Measurements from ENCODE around the gene CDC25C.

CDC25C gene

GRCh38 chr5:138274189-138274853 is 57.3 kb downstream of the CDC25C start, which contains the start of gene GFRA3:
GFRA3 (minus strand) TSS chr5:138274621; CDS start chr5:138274424, 197 bp downstream.
- TF ChIP-seq SIN3A (IDR thresholded peaks at IDR 0.05; ENCODE audit: borderline replicate concordance, insufficient read depth, low read length) (no peak), POLR2AphosphoS5 (IDR thresholded peaks at IDR 0.05; ENCODE audit: low read depth, low read length) (no peak), REST (IDR thresholded peaks at IDR 0.05; ENCODE audit: insufficient read depth in 1 of 2, low read depth in 2 of 2, low read length in 2 of 2) (no peak), FOXP2 (optimal IDR thresholded peaks at IDR 0.05; ENCODE audit: borderline replicate concordance, extremely low read depth, extremely low read length, insufficient read depth) (no peak), TAF1 (IDR thresholded peaks at IDR 0.05; ENCODE audit: borderline replicate concordance, insufficient read depth, low read length) (no peak)

GRCh38 chr5:138273834-138274188 is 57.8 kb downstream of the CDC25C start:
- TF ChIP-seq POLR2AphosphoS5 (IDR thresholded peaks at IDR 0.05; ENCODE audit: low read depth, low read length) (no peak), SIN3A (IDR thresholded peaks at IDR 0.05; ENCODE audit: borderline replicate concordance, insufficient read depth, low read length) (no peak), TAF1 (IDR thresholded peaks at IDR 0.05; ENCODE audit: borderline replicate concordance, insufficient read depth, low read length) (no peak), REST (IDR thresholded peaks at IDR 0.05; ENCODE audit: insufficient read depth in 1 of 2, low read depth in 2 of 2, low read length in 2 of 2) (no peak), FOXP2 (optimal IDR thresholded peaks at IDR 0.05; ENCODE audit: borderline replicate concordance, extremely low read depth, extremely low read length, insufficient read depth) (no peak)

DNA sequence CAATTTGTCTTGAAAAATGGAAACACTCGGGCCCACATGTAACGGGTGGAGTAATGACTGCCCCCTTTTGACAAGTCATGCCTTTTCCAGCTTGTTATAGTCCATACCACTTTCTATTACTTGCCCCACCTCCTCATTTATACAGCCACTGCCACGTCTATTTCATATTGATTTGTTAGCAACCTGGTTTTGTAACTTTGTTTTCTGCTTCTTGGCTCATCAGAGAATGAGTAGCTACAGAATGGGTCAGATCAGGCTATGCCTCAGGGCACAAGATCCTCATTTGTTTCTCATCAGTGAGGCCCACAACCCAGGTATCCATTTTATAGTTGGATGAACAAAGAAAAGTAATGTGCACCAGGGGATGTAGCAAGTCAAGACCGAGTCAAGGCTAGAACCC is 58.9 kb downstream of the CDC25C start:
- TF ChIP-seq TAF1 (IDR thresholded peaks at IDR 0.05; ENCODE audit: borderline replicate concordance, insufficient read depth, low read length) (no peak), FOXP2 (optimal IDR thresholded peaks at IDR 0.05; ENCODE audit: borderline replicate concordance, extremely low read depth, extremely low read length, insufficient read depth) (no peak), SIN3A (IDR thresholded peaks at IDR 0.05; ENCODE audit: borderline replicate concordance, insufficient read depth, low read length) (no peak), POLR2AphosphoS5 (IDR thresholded peaks at IDR 0.05; ENCODE audit: low read depth, low read length) (no peak), REST (IDR thresholded peaks at IDR 0.05; ENCODE audit: insufficient read depth in 1 of 2, low read depth in 2 of 2, low read length in 2 of 2) (no peak)

GRCh38 chr5:138271281-138271680 is 60.3 kb downstream of the CDC25C start:
- no peak for TF ChIP-seq FOXP2 (optimal IDR thresholded peaks at IDR 0.05; ENCODE audit: borderline replicate concordance, extremely low read depth, extremely low read length, insufficient read depth)
- no peak for TF ChIP-seq REST (IDR thresholded peaks at IDR 0.05; ENCODE audit: insufficient read depth in 1 of 2, low read depth in 2 of 2, low read length in 2 of 2)
- TF ChIP-seq SIN3A (IDR thresholded peaks at IDR 0.05; ENCODE audit: borderline replicate concordance, insufficient read depth, low read length): no peak
- TF ChIP-seq TAF1 (IDR thresholded peaks at IDR 0.05; ENCODE audit: borderline replicate concordance, insufficient read depth, low read length): no peak
- no peak for TF ChIP-seq POLR2AphosphoS5 (IDR thresholded peaks at IDR 0.05; ENCODE audit: low read depth, low read length)
